Posterior cingulate gyrus (tissue), 11 donors: ENCODE measurements around the gene FAAP24.
"Not testable (repeated sequence)": the region's sequence is repeated elsewhere in the genome, so short reads cannot be mapped to it uniquely, and the experiment has no call there.

Experiments used
- DNase-seq, 10 donors: peaks; one replicate each; pipeline versions ENCODE4 v3.0.0 to v3.0.0-alpha.2; 2020 to 2021; ENCODE audit warnings: mixed read lengths in 3 of 10
- intact Hi-C: fragments of 100-400 bp; cut with DNase I; formaldehyde crosslinking; loops from one replicate; pipeline ENCODE4 v1.15.1; 2023

The FAAP24 gene

GRCh38 chr19:32997061-32997464 is 25.0 kb downstream of the FAAP24 start:
- intact Hi-C loops, result not testable (repeated sequence)
- DNase-seq, result peak in 1 of 10 donors; percentile 61

- DNase-seq, result peak in 2 of 10 donors; percentile 42 to 56
- intact Hi-C loops, result no loop called here
Observed at GRCh38 chr19:32997716-32998355, 25.8 kb downstream of the FAAP24 start.

- intact Hi-C loops, result no loop called here
- no peak for DNase-seq
Observed at GRCh38 chr19:32998722-32999121, 26.7 kb downstream of the FAAP24 start.

DNA sequence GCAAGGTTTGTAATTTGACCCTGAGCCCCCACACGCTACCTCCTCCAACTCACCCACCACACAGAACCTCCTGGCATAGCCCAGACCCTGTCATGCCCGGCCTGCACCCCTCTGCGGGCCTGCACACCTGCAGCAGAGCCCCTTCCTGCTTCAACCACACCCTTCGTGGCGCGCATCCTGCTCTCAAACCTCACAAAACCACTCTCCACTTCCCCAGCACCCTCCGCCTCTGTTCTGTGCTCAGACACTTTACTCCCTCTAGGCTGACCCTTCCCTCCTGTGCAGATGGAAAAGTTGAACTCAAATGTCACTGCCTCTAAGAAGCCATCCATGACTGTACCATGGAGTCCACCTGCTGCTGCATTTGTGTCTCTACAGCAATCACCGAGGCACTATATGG is 28.5 kb downstream of the FAAP24 start:
- DNase-seq, result peak in 2 of 10 donors; percentile 14 to 70
- intact Hi-C loops, result no loop called here

DNA sequence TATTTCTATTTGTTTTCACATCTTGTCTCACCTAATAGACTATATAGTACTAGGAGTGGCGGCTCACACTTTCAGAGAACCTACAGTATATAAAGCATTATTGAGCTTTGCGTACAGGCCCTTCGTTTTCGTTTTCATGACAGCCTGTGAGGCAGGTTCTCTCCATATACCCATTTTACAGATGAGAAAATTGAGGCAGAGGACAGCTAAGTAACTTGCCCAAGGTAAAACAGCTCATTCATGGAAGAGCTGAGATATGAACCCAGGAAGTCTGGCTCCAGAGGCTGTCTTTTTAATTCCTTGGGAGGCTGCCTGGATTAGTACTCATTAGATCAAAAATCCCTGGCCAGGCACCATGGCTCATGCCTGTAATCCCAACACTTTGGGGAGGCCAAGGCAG is 28.9 kb downstream of the FAAP24 start:
- intact Hi-C loops, result no loop called here
- no peak for DNase-seq

GRCh38 chr19:33002126-33002865 is 30.3 kb downstream of the FAAP24 start:
- intact Hi-C loops, result not testable (repeated sequence)
- DNase-seq, result peak in 7 of 10 donors; percentile 10 to 84 (median 20)

GRCh38 chr19:33003424-33004024 is 31.5 kb downstream of the FAAP24 start:
- intact Hi-C loops, DNase-seq: not testable (repeated sequence)

DNA sequence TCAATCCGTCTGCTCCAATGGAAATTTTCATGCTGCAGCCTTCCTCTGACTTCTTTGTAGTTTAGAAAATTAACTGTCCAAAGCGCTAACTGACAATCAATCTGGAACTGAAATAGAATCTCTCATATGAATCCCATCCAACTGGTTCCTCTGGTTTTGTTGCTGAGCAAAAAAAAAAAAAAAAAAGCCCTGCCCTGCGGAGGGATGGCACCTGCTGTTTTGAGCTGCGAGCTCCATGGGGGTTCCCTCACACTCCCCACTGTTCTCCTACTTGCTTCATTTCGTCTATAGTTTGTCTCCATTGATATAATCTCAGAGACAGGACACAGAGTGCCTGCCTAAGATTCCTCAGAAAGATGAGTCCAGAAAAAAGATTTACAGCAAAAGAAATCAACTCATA is 33.4 kb downstream of the FAAP24 start:
- intact Hi-C loops, result no loop called here
- DNase-seq, result no peak

- intact Hi-C loops, result no loop called here
- no peak for DNase-seq
Observed at GRCh38 chr19:33008738-33009137, 36.7 kb downstream of the FAAP24 start.

GRCh38 chr19:33010891-33011290 is 38.8 kb downstream of the FAAP24 start:
- DNase-seq, intact Hi-C loops: not testable (repeated sequence)

GRCh38 chr19:33022472-33023116 is 50.6 kb downstream of the FAAP24 start:
- DNase-seq, result peak in 2 of 10 donors; percentile 21 to 49
- intact Hi-C loops, result no loop called here

- intact Hi-C loops, result no loop called here
Observed at GRCh38 chr19:33024398-33024797, 52.4 kb downstream of the FAAP24 start.

GRCh38 chr19:33025468-33026238 is 53.6 kb downstream of the FAAP24 start:
- intact Hi-C loops, result not testable (repeated sequence)
- peak in 1 of 10 donors; percentile 40 for DNase-seq

More at GRCh38 chr19:33024398-33024797, 52.4 kb downstream of the FAAP24 start:
- DNase-seq, result peak in 2 of 10 donors; percentile 2 to 31

DNA sequence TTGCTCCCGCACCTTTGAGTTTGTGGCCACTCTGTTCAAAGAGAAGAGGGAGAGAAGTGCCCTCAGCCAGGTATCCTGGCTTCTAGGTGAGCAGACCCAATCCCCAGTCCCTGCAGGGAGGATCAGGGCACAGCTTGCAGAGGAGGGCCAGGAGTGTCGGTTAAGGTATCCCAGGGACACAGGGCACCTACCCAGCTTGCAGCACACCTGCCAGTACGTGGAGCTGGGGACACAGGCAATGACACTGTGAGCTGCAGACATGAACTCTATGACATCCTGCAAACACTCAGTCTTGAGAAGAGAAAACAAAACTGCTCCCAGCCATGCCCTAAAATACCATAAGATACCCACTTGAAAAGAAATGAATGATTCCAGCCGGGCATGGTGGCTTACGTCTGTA is 54.6 kb downstream of the FAAP24 start:
- DNase-seq, result peak in 2 of 10 donors; percentile 9 to 41
- intact Hi-C loops, result not testable (repeated sequence)
